ENCODE data around the gene ZNF197. TPM values are rescaled to one million over a fixed set of nuclear protein-coding genes. Genes with fewer than 3 reads are reported as not detected.
"Not testable (repeated sequence)": the region's sequence is repeated elsewhere in the genome, so short reads cannot be mapped to it uniquely, and the experiment has no call there.

The ZNF197 gene
- 32.4 to 33.3 TPM (median 32.6 TPM) in 3 replicates for total RNA-seq

DNA sequence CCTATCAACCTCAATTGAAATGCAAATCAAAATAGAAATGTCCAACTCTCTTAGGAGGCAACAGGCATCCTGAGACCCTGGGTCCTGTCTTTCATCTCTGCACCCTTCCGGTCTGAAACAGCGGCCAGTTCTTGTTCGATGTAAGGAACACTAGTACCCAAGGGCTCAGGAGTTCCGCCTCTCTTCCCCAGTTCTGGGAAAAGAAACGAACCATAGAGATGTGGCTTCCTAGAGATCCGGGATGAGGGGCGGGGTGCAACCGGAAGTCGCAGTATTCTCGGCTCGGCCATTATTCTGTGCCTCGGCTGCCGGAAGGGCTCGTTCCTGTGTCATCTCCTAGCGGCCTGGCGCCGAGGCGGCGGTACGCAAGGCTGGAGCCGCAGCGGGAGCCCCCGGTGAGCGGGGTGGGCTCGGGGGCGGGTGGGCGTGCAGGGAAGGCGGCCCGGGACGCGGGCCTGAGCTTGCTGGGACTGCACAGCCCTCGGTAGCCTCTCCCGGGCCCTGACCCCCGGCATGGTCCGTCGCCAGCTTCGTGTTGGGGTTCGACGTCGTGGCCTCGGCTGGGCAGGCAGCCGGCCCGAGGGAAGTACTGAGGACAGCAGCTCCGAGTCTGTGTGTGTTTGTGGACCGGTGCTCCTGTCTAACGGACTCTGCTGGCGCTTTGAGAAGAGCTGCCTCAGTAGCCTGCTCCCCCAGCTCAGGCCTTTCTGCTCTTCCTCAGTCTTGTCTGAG lies at the start of gene ZNF197:
ZNF197 (plus strand) TSS at position 288 of the 732 bp plus-strand sequence. CDS start 4,119 bp downstream, outside the sequence.
- peak within 1 kb of the TSS; percentile 91 for H3K4me3 Mint-ChIP-seq
- no peaks in the 10 kb centered on the region for H3K27me3 Mint-ChIP-seq (ENCODE audit: low read depth)
- peak; percentile 66 to 82 for DNase-seq (ENCODE audit: low spot score in 2 of 2, unreplicated experiment in 2 of 2)
- peaks cover 9% of the 10 kb centered on the region for H3K36me3 Mint-ChIP-seq
- peaks cover 21% of the 10 kb centered on the region for H3K4me1 Mint-ChIP-seq
- no peaks in the 10 kb centered on the region for H3K9me3 Mint-ChIP-seq
- TF ChIP-seq, protein P1, sequence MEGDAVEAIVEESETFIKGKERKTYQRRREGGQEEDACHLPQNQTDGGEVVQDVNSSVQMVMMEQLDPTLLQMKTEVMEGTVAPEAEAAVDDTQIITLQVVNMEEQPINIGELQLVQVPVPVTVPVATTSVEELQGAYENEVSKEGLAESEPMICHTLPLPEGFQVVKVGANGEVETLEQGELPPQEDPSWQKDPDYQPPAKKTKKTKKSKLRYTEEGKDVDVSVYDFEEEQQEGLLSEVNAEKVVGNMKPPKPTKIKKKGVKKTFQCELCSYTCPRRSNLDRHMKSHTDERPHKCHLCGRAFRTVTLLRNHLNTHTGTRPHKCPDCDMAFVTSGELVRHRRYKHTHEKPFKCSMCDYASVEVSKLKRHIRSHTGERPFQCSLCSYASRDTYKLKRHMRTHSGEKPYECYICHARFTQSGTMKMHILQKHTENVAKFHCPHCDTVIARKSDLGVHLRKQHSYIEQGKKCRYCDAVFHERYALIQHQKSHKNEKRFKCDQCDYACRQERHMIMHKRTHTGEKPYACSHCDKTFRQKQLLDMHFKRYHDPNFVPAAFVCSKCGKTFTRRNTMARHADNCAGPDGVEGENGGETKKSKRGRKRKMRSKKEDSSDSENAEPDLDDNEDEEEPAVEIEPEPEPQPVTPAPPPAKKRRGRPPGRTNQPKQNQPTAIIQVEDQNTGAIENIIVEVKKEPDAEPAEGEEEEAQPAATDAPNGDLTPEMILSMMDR (IDR thresholded peaks at IDR 0.05; ENCODE audit: unreplicated experiment) = no peak
- peak within 1 kb of the TSS; percentile 98 for H3K27ac Mint-ChIP-seq

DNA sequence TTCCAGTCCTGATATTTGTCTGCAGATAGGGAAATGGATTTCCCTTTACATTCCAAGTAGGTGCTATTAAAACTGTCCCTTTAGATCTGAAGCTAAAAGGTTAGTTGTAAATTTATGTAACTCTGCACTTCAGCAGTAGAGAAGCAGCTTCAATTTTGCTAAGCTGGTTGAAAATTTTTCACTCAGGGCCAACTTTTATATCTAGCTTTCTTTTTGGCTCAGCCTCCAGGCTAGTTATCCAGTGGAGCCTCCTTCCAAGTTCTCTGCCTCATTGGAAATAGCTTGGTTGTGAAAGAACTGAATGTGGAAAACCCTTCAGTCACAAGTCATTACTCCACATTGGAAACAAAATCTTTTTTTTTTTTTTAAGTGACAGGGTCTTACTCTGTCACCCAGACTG lies 48.2 kb upstream of the ZNF197 start:
- peaks cover 60% of the 10 kb centered on the region for H3K36me3 Mint-ChIP-seq
- H3K27me3 Mint-ChIP-seq (ENCODE audit: low read depth) = no peaks in the 10 kb centered on the region
- H3K4me3 Mint-ChIP-seq = no peak overlapping the region
- no peaks in the 10 kb centered on the region for H3K4me1 Mint-ChIP-seq
- peaks cover 16% of the 10 kb centered on the region for H3K9me3 Mint-ChIP-seq
- TF ChIP-seq, protein P1 (IDR thresholded peaks at IDR 0.05; ENCODE audit: unreplicated experiment) = no peak
- no peak for DNase-seq (ENCODE audit: low spot score in 2 of 2, unreplicated experiment in 2 of 2)
- H3K27ac Mint-ChIP-seq = no peak overlapping the region

DNA sequence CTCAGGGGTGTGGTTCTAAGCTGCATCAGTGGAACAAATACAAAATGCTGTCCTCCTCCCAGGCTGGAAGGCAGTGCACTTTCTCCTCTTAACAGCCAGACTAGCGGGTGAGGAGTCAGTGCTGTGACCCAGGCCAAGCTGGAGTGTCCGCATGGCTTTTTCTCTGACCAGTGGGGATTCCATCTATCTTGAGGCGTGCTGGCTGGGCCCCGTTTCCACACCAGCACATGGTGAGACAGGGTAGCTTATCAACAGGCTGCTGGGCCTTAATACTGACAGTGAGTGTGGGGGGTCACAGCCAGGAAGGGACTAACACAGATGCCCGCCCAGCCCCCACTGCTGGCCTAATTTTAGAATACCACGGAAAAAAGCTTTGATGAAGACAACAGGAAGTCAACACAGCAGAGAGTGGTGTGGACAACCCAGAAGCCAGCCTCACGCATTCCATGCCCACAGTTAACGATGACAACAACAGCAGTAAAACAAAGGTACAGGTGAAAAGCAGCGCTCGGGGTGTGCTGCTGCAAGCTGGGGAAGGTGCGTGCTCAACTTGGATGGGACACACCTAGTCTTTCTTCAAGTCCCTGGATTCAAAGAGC lies 47.4 kb upstream of the ZNF197 start:
- not testable (repeated sequence) for H3K4me3 Mint-ChIP-seq; H3K9me3 Mint-ChIP-seq; H3K4me1 Mint-ChIP-seq; H3K27me3 Mint-ChIP-seq (ENCODE audit: low read depth); H3K27ac Mint-ChIP-seq; DNase-seq (ENCODE audit: low spot score in 2 of 2, unreplicated experiment in 2 of 2)
- peaks cover 53% of the 10 kb centered on the region for H3K36me3 Mint-ChIP-seq

DNA sequence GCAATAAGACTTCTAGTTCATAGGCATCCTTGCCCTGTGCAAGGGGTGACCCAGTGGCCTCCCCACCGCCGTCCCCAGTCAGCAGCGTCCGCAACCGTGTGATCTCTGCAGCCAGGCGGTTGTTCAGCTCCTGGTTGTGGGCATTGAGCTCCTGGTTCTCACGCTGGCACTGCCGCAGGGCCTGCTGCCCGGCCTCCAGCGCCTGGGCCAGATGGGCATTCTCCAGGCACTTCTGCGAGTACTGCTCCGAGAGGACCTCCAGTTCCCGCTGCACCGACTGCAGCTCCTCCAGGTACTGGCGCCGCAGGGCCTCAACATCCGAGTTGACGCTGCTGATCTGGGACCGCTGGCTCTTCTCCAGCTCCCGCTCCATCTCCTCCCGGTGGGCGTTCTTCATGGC lies 46.5 kb upstream of the ZNF197 start:
- H3K36me3 Mint-ChIP-seq = peaks cover 46% of the 10 kb centered on the region
- H3K4me1 Mint-ChIP-seq; DNase-seq (ENCODE audit: low spot score in 2 of 2, unreplicated experiment in 2 of 2); H3K4me3 Mint-ChIP-seq; H3K27me3 Mint-ChIP-seq (ENCODE audit: low read depth); H3K9me3 Mint-ChIP-seq; H3K27ac Mint-ChIP-seq: not testable (repeated sequence)

DNA sequence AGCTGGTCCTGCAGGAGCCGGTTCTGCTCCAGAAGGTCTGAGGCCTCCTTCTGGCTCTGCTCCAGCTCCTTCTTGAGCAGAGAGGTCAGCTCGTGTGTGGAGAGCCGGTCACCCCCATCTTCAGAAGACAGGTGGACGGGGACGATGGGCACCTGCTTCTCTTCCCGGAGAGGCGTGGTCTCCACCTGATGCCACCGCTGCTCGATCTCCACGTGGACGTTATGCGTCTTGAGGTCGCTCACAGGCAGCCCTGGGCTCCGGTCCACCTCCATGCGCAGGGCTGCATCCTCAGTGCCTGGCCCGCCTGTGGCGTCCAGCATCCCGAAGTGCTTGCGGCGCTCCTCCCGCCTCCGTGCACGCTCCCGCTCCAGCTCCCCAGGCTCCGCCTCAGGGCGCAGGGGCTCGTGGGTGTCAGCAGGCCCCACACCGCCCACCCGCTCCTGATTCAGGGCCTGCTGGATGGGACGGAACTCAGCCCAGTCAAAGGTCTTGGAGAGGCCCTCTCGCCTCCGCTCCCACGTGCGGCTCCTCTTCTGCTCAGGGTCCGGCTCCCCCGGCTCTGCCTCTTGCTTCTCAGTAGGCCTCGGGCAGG lies 45.8 kb upstream of the ZNF197 start:
- not testable (repeated sequence) for H3K9me3 Mint-ChIP-seq; H3K27me3 Mint-ChIP-seq (ENCODE audit: low read depth); DNase-seq (ENCODE audit: low spot score in 2 of 2, unreplicated experiment in 2 of 2)

DNA sequence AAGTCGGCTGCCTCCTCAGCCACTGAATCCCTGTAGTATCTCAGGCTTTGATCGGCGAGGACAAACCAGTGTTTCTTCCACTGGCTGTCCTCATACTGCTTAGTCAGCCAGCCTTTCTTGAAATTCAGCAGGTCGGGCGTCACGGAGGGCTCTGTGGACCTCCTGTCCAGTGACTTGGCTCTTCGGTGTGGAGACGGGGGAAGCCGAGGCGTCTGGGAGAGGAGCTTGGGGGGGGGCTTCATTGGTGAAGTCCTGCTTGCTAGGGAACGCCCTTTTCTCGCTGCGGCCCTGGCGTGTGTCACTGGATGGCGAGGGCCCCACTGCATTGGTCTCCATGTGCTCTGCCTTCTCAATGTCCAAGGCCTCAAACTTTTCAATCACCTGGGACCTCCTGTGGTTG lies 45.1 kb upstream of the ZNF197 start:
- H3K36me3 Mint-ChIP-seq = peaks cover 36% of the 10 kb centered on the region
- H3K9me3 Mint-ChIP-seq; H3K4me1 Mint-ChIP-seq; DNase-seq (ENCODE audit: low spot score in 2 of 2, unreplicated experiment in 2 of 2); H3K27ac Mint-ChIP-seq; H3K27me3 Mint-ChIP-seq (ENCODE audit: low read depth); H3K4me3 Mint-ChIP-seq: not testable (repeated sequence)

More for the DNA sequence above, 45.8 kb upstream of the ZNF197 start:
- not testable (repeated sequence) for H3K27ac Mint-ChIP-seq, H3K4me3 Mint-ChIP-seq, H3K4me1 Mint-ChIP-seq
- H3K36me3 Mint-ChIP-seq = peaks cover 41% of the 10 kb centered on the region

DNA sequence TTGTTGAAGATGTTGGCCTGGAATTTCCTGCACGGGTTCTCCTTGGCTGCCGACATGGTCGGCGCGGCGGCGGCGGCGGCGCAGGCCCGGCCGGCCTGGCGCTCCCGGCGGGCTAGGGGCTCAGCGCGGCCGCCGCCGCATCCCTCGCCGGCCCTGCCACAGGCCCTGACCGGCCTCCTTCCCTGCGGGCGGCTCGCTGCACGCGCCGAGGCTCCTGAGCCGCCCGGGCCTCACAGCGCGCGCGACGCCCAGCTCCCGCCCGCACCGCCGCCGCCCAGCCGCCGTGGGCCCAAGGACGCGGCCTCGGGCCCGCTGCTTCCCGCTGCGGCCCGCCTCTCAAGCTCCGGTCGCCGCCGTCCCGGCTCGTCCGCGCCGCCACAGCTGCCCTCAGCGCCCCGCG lies 43.9 kb upstream of the ZNF197 start:
- not testable (repeated sequence) for H3K9me3 Mint-ChIP-seq; DNase-seq (ENCODE audit: low spot score in 2 of 2, unreplicated experiment in 2 of 2); H3K27me3 Mint-ChIP-seq (ENCODE audit: low read depth); H3K27ac Mint-ChIP-seq; H3K4me3 Mint-ChIP-seq
- peaks cover 35% of the 10 kb centered on the region for H3K36me3 Mint-ChIP-seq
- H3K4me1 Mint-ChIP-seq = peaks cover 14% of the 10 kb centered on the region

Data from mesothelial cell of epicardium (in vitro differentiated cells).